Endodermal cell (in vitro differentiated cells): ENCODE measurements around the gene NLK. TPM values are rescaled to one million over a fixed set of nuclear protein-coding genes. Genes with fewer than 3 reads are reported as not detected.

Experiments
- DNase-seq: peaks from one replicate; pipeline ENCODE4 v3.0.0-alpha.2; 2017
- H3K27ac ChIP-seq: 2 replicates; pipeline ENCODE4 v1.5.1; 2013; ENCODE audit warnings: mild to moderate bottlenecking, low read depth, low read length, moderate library complexity
- H3K27me3 ChIP-seq: 2 replicates; pipeline ENCODE4 v1.6.1; 2013; ENCODE audit warnings: mild to moderate bottlenecking, low read length, moderate library complexity; ENCODE audit not compliant: insufficient read depth, control insufficient read depth, poor library complexity, severe bottlenecking
- H3K36me3 ChIP-seq: 2 replicates; pipeline ENCODE4 v1.7.0; 2013; ENCODE audit warnings: mild to moderate bottlenecking, low read length, moderate library complexity; ENCODE audit not compliant: control insufficient read depth, insufficient read depth
- H3K4me1 ChIP-seq: one replicate; pipeline ENCODE4 v1.7.0; 2013; ENCODE audit warnings: low read length; ENCODE audit not compliant: control insufficient read depth, insufficient read depth
- H3K4me3 ChIP-seq: 2 replicates; pipeline ENCODE4 v1.5.1; 2013; ENCODE audit warnings: mild to moderate bottlenecking, low read length, moderate library complexity
- H3K9ac ChIP-seq: 2 replicates; pipeline ENCODE4 v1.6.1; 2013; ENCODE audit warnings: mild to moderate bottlenecking, low read length, moderate library complexity; ENCODE audit not compliant: poor library complexity, severe bottlenecking; ENCODE audit errors: extremely low read depth
- H3K9me3 ChIP-seq: 2 replicates; pipeline ENCODE4 v1.6.1; 2013; ENCODE audit warnings: mild to moderate bottlenecking, low read length, moderate library complexity; ENCODE audit not compliant: control insufficient read depth
- H3K27ac Mint-ChIP-seq: 2 replicates; pipeline ENCODE4 v1.8.0; 2020; ENCODE audit warnings: mixed read lengths
- H3K27me3 Mint-ChIP-seq: 2 replicates; pipeline ENCODE4 v1.8.0; 2021; ENCODE audit warnings: mild to moderate bottlenecking, mixed read lengths; ENCODE audit not compliant: insufficient read depth
- H3K36me3 Mint-ChIP-seq: 2 replicates; pipeline ENCODE4 v1.8.0; 2020; ENCODE audit warnings: low read depth, mixed read lengths
- H3K4me1 Mint-ChIP-seq: 2 replicates; pipeline ENCODE4 v1.8.0; 2020; ENCODE audit warnings: mixed read lengths
- H3K4me3 Mint-ChIP-seq: 2 replicates; pipeline ENCODE4 v1.8.0; 2020; ENCODE audit warnings: mild to moderate bottlenecking, moderate library complexity, mixed read lengths
- H3K9me3 Mint-ChIP-seq: 2 replicates; pipeline ENCODE4 v1.8.0; 2020; ENCODE audit warnings: mild to moderate bottlenecking, mixed read lengths
- CTCF ChIP-seq: fragments of 200-600 bp; sonication (generic); conservative IDR thresholded peaks from 2 replicates; pipeline ENCODE4 v1.5.0; 2021; ENCODE audit warnings: antibody characterized with exemption, mild to moderate bottlenecking
- WGBS, 2 experiments: methylation state at CpG; one replicate each; pipeline versions ENCODE4 v1.1.5 to v1.1.7; 2013; ENCODE audit warnings: missing lambda C conversion rate in 2 of 2, mixed read lengths in 1 of 2; ENCODE audit not compliant: insufficient coverage in 1 of 2, insufficient read length in 1 of 2; 5-methylcytosine and 5-hydroxymethylcytosine counted together
- total RNA-seq, 2 donors: library from RNA; stranded (reverse); fragmentation: NEBNext Ultra II Directional in 1 of 2; extraction: Animal tissue kit (Norgen Biotek cat#: 25700) in 1 of 2; gene quantifications; 2 replicates in 1 of 2; 3 replicates in 1 of 2; pipeline ENCODE4 v1.2.1, GENCODE V29; 2021

NLK gene
- total RNA-seq, 2 donors from 2014 or later, result 49.2 to 50.3 TPM

DNA sequence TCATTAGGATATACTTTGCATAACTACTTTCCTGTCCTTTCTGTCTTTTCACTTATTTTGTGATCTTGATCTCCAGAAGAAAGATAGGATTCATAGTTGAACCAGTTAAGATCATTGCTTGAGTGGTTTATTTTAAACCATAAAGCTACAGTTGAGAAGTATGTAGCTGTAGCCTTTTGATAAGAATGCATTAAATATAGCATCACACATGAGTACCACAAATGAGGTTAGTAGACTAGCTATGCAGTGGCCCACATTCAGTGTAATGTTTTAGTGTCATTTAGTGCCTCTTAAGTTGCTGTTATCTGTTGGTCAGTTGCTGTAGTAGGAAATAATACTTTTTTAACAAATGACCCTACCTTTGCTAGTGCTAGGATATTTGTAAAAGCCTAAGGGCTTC is 1.3 kb downstream of the NLK start:
- Histone ChIP-seq H3K9ac (no peak overlapping the region), H3K27ac (no peak overlapping the region), H3K4me3 (peak overlapping the region; percentile 80), H3K27me3 (no peaks in the 10 kb centered on the region), H3K9me3 (no peaks in the 10 kb centered on the region), H3K4me1 (peaks cover 18% of the 10 kb centered on the region), H3K36me3 (no peaks in the 10 kb centered on the region)
- Mint-ChIP-seq H3K4me1 (peaks cover 61% of the 10 kb centered on the region), H3K9me3 (peaks cover 6% of the 10 kb centered on the region), H3K27me3 (no peaks in the 10 kb centered on the region), H3K4me3 (peak overlapping the region; percentile 87), H3K27ac (no peak overlapping the region), H3K36me3 (peaks cover 14% of the 10 kb centered on the region)
- no peak for DNase-seq
- TF ChIP-seq CTCF, result no peak

GRCh38 chr17:28045304-28045703 is 2.8 kb downstream of the NLK start:
- Histone ChIP-seq H3K9me3 (no peaks in the 10 kb centered on the region), H3K27me3 (no peaks in the 10 kb centered on the region), H3K27ac (no peak overlapping the region), H3K9ac (no peak overlapping the region), H3K4me1 (peaks cover 23% of the 10 kb centered on the region), H3K4me3 (peak overlapping the region; percentile 80), H3K36me3 (no peaks in the 10 kb centered on the region)
- Mint-ChIP-seq H3K36me3 (peaks cover 14% of the 10 kb centered on the region), H3K27ac (no peak overlapping the region), H3K4me1 (peaks cover 70% of the 10 kb centered on the region), H3K4me3 (peak overlapping the region; percentile 28), H3K9me3 (peaks cover 6% of the 10 kb centered on the region), H3K27me3 (no peaks in the 10 kb centered on the region)
- DNase-seq, result no peak
- 85 to 88% methylated on average over 3 of the region's 3 CpGs for WGBS, 2 experiments
- TF ChIP-seq CTCF, result no peak

- WGBS, 2 experiments, result 91 to 100% methylated on average over 3 of the region's 3 CpGs
- Mint-ChIP-seq H3K27me3 (no peaks in the 10 kb centered on the region), H3K4me3 (peak overlapping the region; percentile 28), H3K4me1 (peaks cover 73% of the 10 kb centered on the region), H3K27ac (no peak overlapping the region), H3K36me3 (peaks cover 14% of the 10 kb centered on the region), H3K9me3 (peaks cover 3% of the 10 kb centered on the region)
- Histone ChIP-seq H3K27me3 (no peaks in the 10 kb centered on the region), H3K9ac (no peak overlapping the region), H3K36me3 (no peaks in the 10 kb centered on the region), H3K4me1 (peaks cover 23% of the 10 kb centered on the region), H3K9me3 (no peaks in the 10 kb centered on the region), H3K27ac (no peak overlapping the region), H3K4me3 (peak overlapping the region; percentile 80)
- no peak for TF ChIP-seq CTCF
- DNase-seq, result no peak
These were observed 3.8 kb downstream of the NLK start for GRCh38 chr17:28046034-28046825.
